ENCODE data around the gene NOLC1. TPM values are rescaled to one million over a fixed set of nuclear protein-coding genes. Genes with fewer than 3 reads are reported as not detected.
A peak's percentile ranks its signal among the peaks of the same experiment; 100 is the strongest.

Gene NOLC1
- total and polyA plus RNA-seq, 2 of the 13 experiments (the other 11 are each of a cell fraction or from before 2014, with no cell fraction given), result 50.6 to 81.0 TPM

DNA sequence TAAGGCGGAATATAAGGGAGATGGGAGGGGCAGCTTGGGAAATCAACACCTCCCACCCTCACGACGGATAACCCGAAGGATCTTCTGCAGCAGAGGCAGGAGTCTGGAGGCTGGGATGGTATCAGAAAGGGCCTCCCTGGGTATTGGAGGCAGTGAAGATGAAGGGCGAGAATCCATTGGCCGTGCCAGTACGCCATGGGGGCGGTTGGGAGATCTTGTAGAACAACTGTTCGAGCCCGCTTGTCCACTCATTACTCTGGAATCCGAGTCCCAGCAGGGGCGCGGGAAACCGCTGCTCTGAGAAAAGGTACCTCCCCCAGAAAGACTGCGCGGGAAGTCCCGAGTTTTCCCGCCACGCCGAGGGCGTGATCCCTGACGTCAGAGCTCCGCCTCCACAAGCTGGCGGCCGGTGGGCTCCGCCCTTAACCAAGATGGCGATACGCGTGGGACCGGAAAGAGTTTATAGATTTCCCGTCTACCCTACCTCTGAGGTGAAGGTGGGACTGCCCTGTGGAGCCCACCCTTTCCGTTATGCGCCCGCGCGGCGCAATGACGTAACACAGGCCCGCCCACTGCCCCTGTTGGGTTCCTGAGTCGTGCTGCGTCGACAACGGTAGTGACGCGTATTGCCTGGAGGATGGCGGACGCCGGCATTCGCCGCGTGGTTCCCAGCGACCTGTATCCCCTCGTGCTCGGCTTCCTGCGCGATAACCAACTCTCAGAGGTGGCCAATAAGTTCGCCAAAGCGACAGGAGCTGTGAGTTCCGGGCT, at the start of gene NOLC1 (continued):
- TF ChIP-seq CCDC6 (CRISPR knock-in tag; IDR thresholded peaks at IDR 0.05), result peak; percentile 68; the same call in 1 of the 2 replicates
- TF ChIP-seq ISL2 (CRISPR knock-in tag; IDR thresholded peaks at IDR 0.05), result peak; percentile 74
- peak; percentile 97 for TF ChIP-seq HINFP (CRISPR knock-in tag; IDR thresholded peaks at IDR 0.05; ENCODE audit: low read depth)
- TF ChIP-seq ARNT2 (CRISPR knock-in tag; IDR thresholded peaks at IDR 0.05; ENCODE audit: low read depth), result peak; percentile 92
- TF ChIP-seq CBX5 (CRISPR knock-in tag; IDR thresholded peaks at IDR 0.05; ENCODE audit: borderline replicate concordance), result 0 out of 2 replicates have a peak, but pooled peaks have one; percentile 53
- no peak for TF ChIP-seq ZKSCAN5 (CRISPR knock-in tag; IDR thresholded peaks at IDR 0.05)
- TF ChIP-seq ZFP1 (CRISPR knock-in tag; IDR thresholded peaks at IDR 0.05), result peak; percentile 85; the same call in 1 of the 2 replicates
- TF ChIP-seq, protein P1, sequence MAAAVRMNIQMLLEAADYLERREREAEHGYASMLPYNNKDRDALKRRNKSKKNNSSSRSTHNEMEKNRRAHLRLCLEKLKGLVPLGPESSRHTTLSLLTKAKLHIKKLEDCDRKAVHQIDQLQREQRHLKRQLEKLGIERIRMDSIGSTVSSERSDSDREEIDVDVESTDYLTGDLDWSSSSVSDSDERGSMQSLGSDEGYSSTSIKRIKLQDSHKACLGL (CRISPR knock-in tag; IDR thresholded peaks at IDR 0.05), result peak; percentile 88
- TF ChIP-seq SMYD3 (CRISPR knock-in tag; IDR thresholded peaks at IDR 0.05), result peak; percentile 89
- TF ChIP-seq FOXA3 (CRISPR knock-in tag; IDR thresholded peaks at IDR 0.05), result peak; percentile 68
- TF ChIP-seq ZNF747 (CRISPR knock-in tag; IDR thresholded peaks at IDR 0.05; ENCODE audit: borderline replicate concordance), result no peak
- no peak for TF ChIP-seq SMARCC2 (IDR thresholded peaks at IDR 0.05)
- peak; percentile 86; the same call in 1 of the 2 replicates for TF ChIP-seq SIN3A (IDR thresholded peaks at IDR 0.05; ENCODE audit: borderline replicate concordance, low read depth, low read length)
- no peak for TF ChIP-seq ZBTB40 (IDR thresholded peaks at IDR 0.05)
- no peak; the same call in 1 of the 2 replicates for TF ChIP-seq ZBTB40 (CRISPR knock-in tag; IDR thresholded peaks at IDR 0.05)
- TF ChIP-seq KAT7 (CRISPR knock-in tag; IDR thresholded peaks at IDR 0.05; ENCODE audit: borderline replicate concordance), result peak; percentile 92
- peak; percentile 88 for TF ChIP-seq TBX2 (CRISPR knock-in tag; IDR thresholded peaks at IDR 0.05; ENCODE audit: borderline replicate concordance)
- TF ChIP-seq MAZ (IDR thresholded peaks at IDR 0.05; ENCODE audit: borderline replicate concordance, low read depth, low read length), result 0 out of 2 replicates have a peak, but pooled peaks have one; percentile 54
- peak; percentile 49; the same call in 1 of the 2 replicates for TF ChIP-seq MAZ (CRISPR knock-in tag; IDR thresholded peaks at IDR 0.05; ENCODE audit: low read depth)

Measured in HepG2 (cell line).